ENCODE measurements around the gene CTU2.

DNA sequence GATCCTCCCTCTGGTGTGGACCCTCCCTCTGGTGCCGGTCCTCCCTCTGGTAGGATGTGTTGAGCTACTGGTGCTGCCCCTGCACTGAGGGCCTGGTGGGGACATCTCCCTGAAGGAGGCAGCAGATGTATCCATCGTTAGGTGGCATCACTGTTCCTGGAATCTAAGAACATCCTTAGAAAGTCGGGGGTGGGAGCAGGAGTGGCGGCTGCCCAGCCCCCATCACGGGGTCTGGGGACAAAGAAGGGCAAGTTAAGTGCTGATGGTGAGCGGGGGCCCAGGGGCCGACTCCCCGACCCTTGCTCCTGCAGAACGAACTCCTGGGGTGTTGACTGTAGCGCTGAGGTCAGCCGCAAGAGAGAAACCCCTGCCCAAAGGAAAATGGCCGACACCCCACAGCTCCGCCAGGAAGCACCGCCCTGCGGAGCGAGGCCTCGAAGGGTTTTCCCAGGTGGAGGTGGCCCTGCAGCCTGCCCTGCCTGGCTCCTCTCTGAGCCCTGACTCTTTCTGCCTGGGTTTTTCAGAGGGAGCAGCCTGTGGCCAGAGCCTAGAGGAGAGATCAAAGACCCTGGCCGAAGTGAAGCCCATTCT is 5.5 kb downstream of the CTU2 start:
- TF ChIP-seq, protein P1, sequence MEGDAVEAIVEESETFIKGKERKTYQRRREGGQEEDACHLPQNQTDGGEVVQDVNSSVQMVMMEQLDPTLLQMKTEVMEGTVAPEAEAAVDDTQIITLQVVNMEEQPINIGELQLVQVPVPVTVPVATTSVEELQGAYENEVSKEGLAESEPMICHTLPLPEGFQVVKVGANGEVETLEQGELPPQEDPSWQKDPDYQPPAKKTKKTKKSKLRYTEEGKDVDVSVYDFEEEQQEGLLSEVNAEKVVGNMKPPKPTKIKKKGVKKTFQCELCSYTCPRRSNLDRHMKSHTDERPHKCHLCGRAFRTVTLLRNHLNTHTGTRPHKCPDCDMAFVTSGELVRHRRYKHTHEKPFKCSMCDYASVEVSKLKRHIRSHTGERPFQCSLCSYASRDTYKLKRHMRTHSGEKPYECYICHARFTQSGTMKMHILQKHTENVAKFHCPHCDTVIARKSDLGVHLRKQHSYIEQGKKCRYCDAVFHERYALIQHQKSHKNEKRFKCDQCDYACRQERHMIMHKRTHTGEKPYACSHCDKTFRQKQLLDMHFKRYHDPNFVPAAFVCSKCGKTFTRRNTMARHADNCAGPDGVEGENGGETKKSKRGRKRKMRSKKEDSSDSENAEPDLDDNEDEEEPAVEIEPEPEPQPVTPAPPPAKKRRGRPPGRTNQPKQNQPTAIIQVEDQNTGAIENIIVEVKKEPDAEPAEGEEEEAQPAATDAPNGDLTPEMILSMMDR (IDR thresholded peaks at IDR 0.05; ENCODE audit: low read length) = no peak
- TF ChIP-seq EZH2 (IDR thresholded peaks at IDR 0.05; ENCODE audit: borderline replicate concordance, low read length) = no peak
